Lung (tissue), 12 donors: ENCODE measurements around the gene CACNA1A. TPM values are rescaled to one million over a fixed set of nuclear protein-coding genes. Genes with fewer than 3 reads are reported as not detected.
"Not testable (repeated sequence)": the region's sequence is repeated elsewhere in the genome, so short reads cannot be mapped to it uniquely, and the experiment has no call there.

Experiments
- ATAC-seq: fragments of 200-7000 bp; cut with Tn5 transposase; one replicate; pipeline ENCODE4 v1.9.1; 2020; ENCODE audit warnings: moderate number of reproducible peaks; ENCODE audit not compliant: insufficient read depth, low FRiP score
- DNase-seq, 3 donors: peaks; one replicate each; pipeline ENCODE4 v3.0.0-alpha.2; 2013 to 2017
- H3K27ac ChIP-seq, 2 donors: one replicate each; pipeline ENCODE4 v1.5.1; 2013; ENCODE audit warnings: mild to moderate bottlenecking in 2 of 2, moderate library complexity in 2 of 2, control low read depth in 1 of 2, inconsistent platforms in 1 of 2, low read depth in 1 of 2, low read length in 1 of 2
- H3K27me3 ChIP-seq, 3 donors: one replicate each; pipeline ENCODE4 v1.5.1; 2013; ENCODE audit warnings: low read length in 2 of 3; ENCODE audit not compliant: control insufficient read depth in 3 of 3, insufficient read depth in 3 of 3
- H3K36me3 ChIP-seq, 4 donors: one replicate each; pipeline ENCODE4 v1.5.1; 2013; ENCODE audit warnings: low read length in 4 of 4, mild to moderate bottlenecking in 1 of 4, moderate library complexity in 1 of 4; ENCODE audit not compliant: control insufficient read depth in 4 of 4, insufficient read depth in 4 of 4
- H3K4me1 ChIP-seq, 5 donors: one replicate each; pipeline ENCODE4 v1.5.1; 2013; ENCODE audit warnings: low read length in 5 of 5, mild to moderate bottlenecking in 2 of 5, moderate library complexity in 1 of 5; ENCODE audit not compliant: control insufficient read depth in 5 of 5, insufficient read depth in 5 of 5
- H3K4me3 ChIP-seq: one replicate; pipeline ENCODE4 v1.5.1; 2013; ENCODE audit warnings: mild to moderate bottlenecking, control low read depth, moderate library complexity
- H3K9ac ChIP-seq, 2 donors: one replicate each; pipeline ENCODE4 v1.5.1; 2013; ENCODE audit warnings: low read length in 2 of 2, control low read depth in 1 of 2; ENCODE audit not compliant: insufficient read depth in 1 of 2
- H3K9me3 ChIP-seq, 4 donors: one replicate each; pipeline ENCODE4 v1.5.1; 2013; ENCODE audit warnings: low read length in 3 of 4, mild to moderate bottlenecking in 1 of 4, moderate library complexity in 1 of 4; ENCODE audit not compliant: control insufficient read depth in 4 of 4, insufficient read depth in 3 of 4
- WGBS, 2 donors: extraction: QIAGEN DNeasy Blood & Tissue Kit; methylation state at CpG; one replicate each; pipeline ENCODE4 v1.1.7; 2013; 5-methylcytosine and 5-hydroxymethylcytosine counted together
- polyA plus RNA-seq, 2 donors: library from polyadenylated mRNA; stranded (reverse); fragments of 200-250 nt; gene quantifications; one replicate each; pipeline ENCODE4 v1.2.1, GENCODE V29; 2013
- total RNA-seq, 2 donors: library from RNA; depleted of rRNA in 1 of 2; stranded (reverse); fragments of >200 nt in 1 of 2; gene quantifications; one replicate each; pipeline ENCODE4 v1.2.1, GENCODE V29; 2014 to 2021
- TF ChIP-seq, protein P1 (sequence below): IDR thresholded peaks from 2 replicates; pipeline ENCODE4 v1.5.1; 2012; ENCODE audit warnings: mild to moderate bottlenecking; ENCODE audit errors: control extremely low read depth, extremely low read depth
- donor health status: control.
- donor health status: control.
- donor health status: Bipolar disorder and iron deficiency.
- donor health status: healthy.
- donor health status: DM: yes; HTN: yes; CAD: no.

Gene CACNA1A
- total and polyA plus RNA-seq, 4 donors, result 0.27 to 1.00 (median 0.75) TPM

DNA sequence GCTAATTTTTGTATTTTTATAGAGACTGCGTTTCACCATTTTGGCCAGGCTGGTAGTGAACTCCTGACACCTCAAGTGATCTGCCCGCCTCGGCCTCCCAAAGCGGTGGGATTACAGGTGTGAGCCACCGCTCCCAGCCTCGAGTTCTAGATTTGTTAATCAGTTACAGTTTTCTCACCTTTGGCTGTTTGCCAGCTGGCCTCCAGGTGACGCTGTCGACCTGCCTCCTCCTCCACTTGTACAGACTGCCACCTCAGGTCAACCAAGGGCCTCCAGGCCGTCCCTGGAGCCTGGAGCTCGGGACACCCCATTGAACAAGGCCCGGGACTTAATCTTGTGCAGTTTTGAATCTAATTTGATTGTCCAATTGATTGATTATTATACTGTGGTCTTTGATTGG, 310.6 kb downstream of the CACNA1A start:
- TF ChIP-seq, protein P1, sequence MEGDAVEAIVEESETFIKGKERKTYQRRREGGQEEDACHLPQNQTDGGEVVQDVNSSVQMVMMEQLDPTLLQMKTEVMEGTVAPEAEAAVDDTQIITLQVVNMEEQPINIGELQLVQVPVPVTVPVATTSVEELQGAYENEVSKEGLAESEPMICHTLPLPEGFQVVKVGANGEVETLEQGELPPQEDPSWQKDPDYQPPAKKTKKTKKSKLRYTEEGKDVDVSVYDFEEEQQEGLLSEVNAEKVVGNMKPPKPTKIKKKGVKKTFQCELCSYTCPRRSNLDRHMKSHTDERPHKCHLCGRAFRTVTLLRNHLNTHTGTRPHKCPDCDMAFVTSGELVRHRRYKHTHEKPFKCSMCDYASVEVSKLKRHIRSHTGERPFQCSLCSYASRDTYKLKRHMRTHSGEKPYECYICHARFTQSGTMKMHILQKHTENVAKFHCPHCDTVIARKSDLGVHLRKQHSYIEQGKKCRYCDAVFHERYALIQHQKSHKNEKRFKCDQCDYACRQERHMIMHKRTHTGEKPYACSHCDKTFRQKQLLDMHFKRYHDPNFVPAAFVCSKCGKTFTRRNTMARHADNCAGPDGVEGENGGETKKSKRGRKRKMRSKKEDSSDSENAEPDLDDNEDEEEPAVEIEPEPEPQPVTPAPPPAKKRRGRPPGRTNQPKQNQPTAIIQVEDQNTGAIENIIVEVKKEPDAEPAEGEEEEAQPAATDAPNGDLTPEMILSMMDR, result no peak
- Histone ChIP-seq H3K27me3 (no peaks in the 10 kb centered on the region), H3K9ac (no peak overlapping the region), H3K36me3 (no peaks in the 10 kb centered on the region), H3K4me1 (no peaks in the 10 kb centered on the region), H3K9me3 (no peaks in the 10 kb centered on the region), H3K4me3 (no peak overlapping the region), H3K27ac (no peak overlapping the region)
- DNase-seq, result no peak
- WGBS, 2 donors, result 65 to 81% methylated on average over 11 of the region's 11 CpGs
- no peak for ATAC-seq

GRCh38 chr19:13190781-13191540, 315.3 kb downstream of the CACNA1A start:
- DNase-seq (no peak), ATAC-seq (no peak)
- WGBS, 2 donors, result 83 to 91% methylated on average over 19 of the region's 19 CpGs
- no peaks in the 10 kb centered on the region for H3K4me1 ChIP-seq
- H3K36me3 ChIP-seq, result no peaks in the 10 kb centered on the region
- no peak overlapping the region for H3K27ac ChIP-seq
- H3K9me3 ChIP-seq, result no peaks in the 10 kb centered on the region
- no peaks in the 10 kb centered on the region for H3K27me3 ChIP-seq
- no peak overlapping the region for H3K9ac ChIP-seq
- TF ChIP-seq, protein P1, result no peak
- H3K4me3 ChIP-seq, result no peak overlapping the region

GRCh38 chr19:13189600-13189999, 316.7 kb downstream of the CACNA1A start:
- no peak overlapping the region for H3K27ac ChIP-seq
- no peak for DNase-seq
- H3K27me3 ChIP-seq, result no peaks in the 10 kb centered on the region
- 89 to 95% methylated on average over 3 to 4 of the region's 4 CpGs for WGBS, 2 donors
- TF ChIP-seq, protein P1, result no peak
- H3K9me3 ChIP-seq, result no peaks in the 10 kb centered on the region
- ATAC-seq, result no peak
- no peak overlapping the region for H3K4me3 ChIP-seq
- H3K4me1 ChIP-seq, result no peaks in the 10 kb centered on the region
- no peak overlapping the region for H3K9ac ChIP-seq
- no peaks in the 10 kb centered on the region for H3K36me3 ChIP-seq

GRCh38 chr19:13187419-13187818, 318.9 kb downstream of the CACNA1A start:
- H3K9ac ChIP-seq, result no peak overlapping the region
- ATAC-seq (no peak), DNase-seq (no peak)
- H3K4me3 ChIP-seq, result no peak overlapping the region
- no peaks in the 10 kb centered on the region for H3K27me3 ChIP-seq
- TF ChIP-seq, protein P1, result no peak
- H3K27ac ChIP-seq, result no peak overlapping the region
- 93 to 96% methylated on average over 4 of the region's 4 CpGs for WGBS, 2 donors
- H3K9me3 ChIP-seq, result no peaks in the 10 kb centered on the region
- H3K4me1 ChIP-seq, result no peaks in the 10 kb centered on the region
- H3K36me3 ChIP-seq, result no peaks in the 10 kb centered on the region

- H3K27me3 ChIP-seq, H3K36me3 ChIP-seq, H3K9ac ChIP-seq, H3K4me1 ChIP-seq, H3K27ac ChIP-seq, ATAC-seq, H3K4me3 ChIP-seq, H3K9me3 ChIP-seq, DNase-seq: not testable (repeated sequence)
- 94 to 95% methylated on average over 38 of the region's 38 CpGs for WGBS, 2 donors
Measured at GRCh38 chr19:13186688-13187087, 319.6 kb downstream of the CACNA1A start.
